Hematopoietic multipotent progenitor cell (in vitro differentiated cells): ENCODE results near the gene ARMC2. TPM values are rescaled to one million over a fixed set of nuclear protein-coding genes. Genes with fewer than 3 reads are reported as not detected.
A peak's percentile ranks its signal among the peaks of the same experiment; 100 is the strongest.
"Not testable (repeated sequence)": the region's sequence is repeated elsewhere in the genome, so short reads cannot be mapped to it uniquely, and the experiment has no call there.

Source experiments
- DNase-seq, 3 donors: peaks; one replicate each; pipeline ENCODE4 v3.0.0-alpha.2; 2011 to 2015; ENCODE audit warnings: low read depth in 2 of 3, low spot score in 2 of 3
- total RNA-seq: library from RNA; depleted of rRNA; stranded (reverse); fragments of >200 nt; gene quantifications from one replicate; pipeline ENCODE4 v1.2.3, GENCODE V29; 2012

The ARMC2 gene, protein sequence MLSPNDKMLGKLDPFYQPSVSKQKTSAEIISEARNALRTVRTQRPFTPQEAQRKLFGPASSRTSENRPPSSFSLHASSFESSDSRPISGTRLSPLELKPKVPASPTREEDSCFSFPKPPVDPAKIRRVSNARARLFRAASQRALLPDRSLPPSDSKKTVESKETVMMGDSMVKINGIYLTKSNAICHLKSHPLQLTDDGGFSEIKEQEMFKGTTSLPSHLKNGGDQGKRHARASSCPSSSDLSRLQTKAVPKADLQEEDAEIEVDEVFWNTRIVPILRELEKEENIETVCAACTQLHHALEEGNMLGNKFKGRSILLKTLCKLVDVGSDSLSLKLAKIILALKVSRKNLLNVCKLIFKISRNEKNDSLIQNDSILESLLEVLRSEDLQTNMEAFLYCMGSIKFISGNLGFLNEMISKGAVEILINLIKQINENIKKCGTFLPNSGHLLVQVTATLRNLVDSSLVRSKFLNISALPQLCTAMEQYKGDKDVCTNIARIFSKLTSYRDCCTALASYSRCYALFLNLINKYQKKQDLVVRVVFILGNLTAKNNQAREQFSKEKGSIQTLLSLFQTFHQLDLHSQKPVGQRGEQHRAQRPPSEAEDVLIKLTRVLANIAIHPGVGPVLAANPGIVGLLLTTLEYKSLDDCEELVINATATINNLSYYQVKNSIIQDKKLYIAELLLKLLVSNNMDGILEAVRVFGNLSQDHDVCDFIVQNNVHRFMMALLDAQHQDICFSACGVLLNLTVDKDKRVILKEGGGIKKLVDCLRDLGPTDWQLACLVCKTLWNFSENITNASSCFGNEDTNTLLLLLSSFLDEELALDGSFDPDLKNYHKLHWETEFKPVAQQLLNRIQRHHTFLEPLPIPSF
- total RNA-seq = 2.4 TPM

DNA sequence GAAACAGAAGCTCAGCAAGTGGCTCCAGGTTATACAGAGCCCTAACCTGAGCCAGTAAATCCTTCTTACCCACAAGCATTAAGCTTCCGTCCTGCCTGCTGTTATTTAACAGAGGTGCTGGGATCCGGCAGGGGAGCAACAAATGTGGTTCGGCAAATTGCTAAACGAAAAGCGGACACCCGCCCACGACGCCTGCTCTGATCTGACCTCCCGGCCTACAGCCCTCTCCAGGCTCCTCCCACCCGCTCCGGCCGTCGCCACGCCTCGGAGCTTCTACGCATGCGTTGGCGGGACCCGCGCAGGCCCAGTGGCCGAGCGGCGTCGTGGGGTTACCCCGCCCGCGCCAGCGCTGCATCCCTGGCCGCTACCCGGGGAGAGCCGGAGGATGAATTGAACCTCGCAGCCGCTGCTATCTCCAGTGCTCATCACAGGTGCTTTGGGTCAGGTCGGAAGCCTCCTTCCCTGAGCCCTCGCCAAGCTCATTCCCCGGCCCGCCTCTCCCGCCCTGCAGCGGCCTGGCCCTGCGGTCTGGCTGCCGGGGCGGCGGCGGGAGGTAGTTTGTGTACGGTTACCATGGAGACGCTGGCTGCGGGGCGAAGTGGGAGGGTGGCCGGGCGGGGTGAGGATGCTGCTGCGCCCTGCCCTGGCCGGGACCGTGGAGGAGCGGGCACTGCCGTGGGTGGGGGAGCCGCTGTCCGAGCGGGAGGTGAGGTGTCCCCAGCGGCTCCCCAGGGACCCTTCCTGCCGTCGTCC lies at the start of gene ARMC2:
Gene ARMC2, plus strand, starts transcription at position 307 of the 753 bp plus-strand sequence. CDS start 5,846 bp downstream, outside the sequence.
- peak; percentile 75 to 87 (median 85) for DNase-seq

DNA sequence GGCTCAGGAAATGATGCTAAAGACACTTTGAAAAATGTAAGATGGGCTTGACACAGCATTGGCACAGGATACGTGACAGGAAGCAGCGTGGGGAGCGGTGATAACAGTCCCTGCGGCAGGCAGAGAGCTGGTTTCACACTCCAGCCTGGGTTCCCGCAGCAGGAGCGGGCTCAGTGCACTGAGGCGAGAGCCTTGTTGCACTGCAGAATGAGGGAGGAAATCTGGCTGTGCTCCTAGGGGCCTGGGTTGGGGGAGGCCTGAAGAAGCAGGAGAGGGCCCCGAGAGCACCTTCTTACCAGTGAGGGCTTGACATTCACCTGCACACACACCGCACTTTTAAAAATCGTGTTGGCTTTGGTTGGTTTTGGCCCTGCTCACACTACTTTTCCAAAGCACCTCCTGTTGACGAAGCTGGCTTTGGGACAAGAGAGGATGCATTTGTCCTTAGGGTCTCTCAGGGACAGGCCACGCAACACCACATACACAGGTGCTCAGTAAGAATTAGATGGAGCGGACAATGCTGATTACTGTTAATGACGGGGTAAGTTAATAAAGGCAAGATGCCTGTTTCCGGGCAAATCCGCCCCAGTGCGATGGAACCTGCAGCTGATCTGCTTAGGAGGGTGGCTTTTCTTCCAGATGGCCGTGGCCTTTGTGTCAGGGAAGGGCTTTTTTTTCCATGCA lies 49.4 kb upstream of the ARMC2 start:
- DNase-seq = peak in 2 of 3 donors; percentile 90 to 92

DNA sequence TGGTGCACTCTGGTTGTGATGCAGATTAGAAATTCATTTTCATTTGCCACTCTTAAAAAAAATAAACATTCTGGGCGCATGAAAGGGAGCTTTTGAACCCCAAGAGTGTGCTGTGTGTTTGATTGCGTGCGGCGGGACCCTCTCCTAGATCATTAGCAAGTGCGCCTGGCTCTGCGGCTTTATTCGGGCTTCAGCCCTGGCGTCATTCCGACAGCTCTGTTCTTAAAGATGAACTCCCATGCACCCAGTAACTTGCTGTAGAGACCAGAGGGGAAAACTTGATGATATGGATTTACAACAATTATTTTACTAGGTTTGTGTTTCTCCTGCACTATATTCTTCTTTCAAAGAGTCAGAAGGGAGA lies 48.9 kb upstream of the ARMC2 start:
- no peak for DNase-seq

DNA sequence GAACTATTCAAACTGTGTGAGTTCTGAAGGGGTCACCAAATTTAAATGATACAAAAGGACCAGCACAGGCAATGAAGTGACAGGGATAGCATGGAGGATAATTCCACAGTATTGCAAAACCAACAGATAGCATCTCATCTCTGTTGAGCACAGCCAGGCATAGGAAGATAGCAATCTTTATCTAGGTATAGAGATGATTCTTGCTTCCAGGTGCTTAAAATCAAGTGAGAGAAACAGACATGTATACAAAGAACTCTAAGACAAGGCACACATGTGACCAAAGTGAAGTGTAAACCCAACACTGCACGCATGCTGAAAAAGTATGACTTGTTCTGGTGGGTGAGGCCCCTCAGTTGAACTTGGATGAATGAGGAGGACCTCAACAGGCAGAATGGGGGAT lies 48.4 kb upstream of the ARMC2 start:
- no peak for DNase-seq

DNA sequence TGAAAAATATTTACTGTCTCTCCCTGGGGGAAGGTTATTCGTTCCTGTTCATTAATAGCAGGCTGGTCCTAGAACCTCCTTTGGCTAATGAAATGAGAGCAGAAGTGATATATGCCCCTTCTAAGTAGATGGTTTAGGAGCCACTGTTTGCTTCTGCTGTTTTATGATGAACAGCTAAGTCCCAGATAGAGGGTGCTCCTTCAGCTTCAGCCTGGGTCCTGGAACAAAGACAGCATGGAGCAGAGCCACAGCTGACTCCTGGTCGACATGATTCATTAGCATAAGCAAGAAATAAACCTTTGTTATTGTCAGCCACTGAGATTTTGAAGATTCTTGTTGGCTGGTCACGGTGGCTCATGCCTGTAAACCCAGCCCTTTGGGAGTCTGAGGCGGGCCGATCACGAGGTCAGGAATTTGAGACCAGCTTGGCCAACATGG lies 47.8 kb upstream of the ARMC2 start:
- DNase-seq = no peak

DNA sequence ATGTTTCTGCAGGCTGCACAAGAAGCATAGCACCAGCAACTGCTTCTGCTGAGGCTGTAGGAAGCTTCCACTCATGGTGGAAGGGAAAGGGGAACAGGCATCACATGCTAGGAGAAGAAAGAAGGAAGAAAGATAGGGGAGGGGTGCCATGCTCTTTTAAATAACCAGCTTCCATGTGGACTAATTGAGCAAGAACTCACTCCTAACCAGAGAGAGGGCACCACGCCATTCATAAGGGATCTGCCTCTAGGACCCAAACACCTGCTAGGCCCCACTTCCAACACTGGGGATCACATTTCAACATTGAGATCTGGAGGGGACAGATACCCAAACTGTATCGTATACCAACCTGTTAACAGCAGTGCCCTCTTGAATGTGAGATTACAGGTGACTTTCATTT lies 46.9 kb upstream of the ARMC2 start:
- DNase-seq = no peak

DNA sequence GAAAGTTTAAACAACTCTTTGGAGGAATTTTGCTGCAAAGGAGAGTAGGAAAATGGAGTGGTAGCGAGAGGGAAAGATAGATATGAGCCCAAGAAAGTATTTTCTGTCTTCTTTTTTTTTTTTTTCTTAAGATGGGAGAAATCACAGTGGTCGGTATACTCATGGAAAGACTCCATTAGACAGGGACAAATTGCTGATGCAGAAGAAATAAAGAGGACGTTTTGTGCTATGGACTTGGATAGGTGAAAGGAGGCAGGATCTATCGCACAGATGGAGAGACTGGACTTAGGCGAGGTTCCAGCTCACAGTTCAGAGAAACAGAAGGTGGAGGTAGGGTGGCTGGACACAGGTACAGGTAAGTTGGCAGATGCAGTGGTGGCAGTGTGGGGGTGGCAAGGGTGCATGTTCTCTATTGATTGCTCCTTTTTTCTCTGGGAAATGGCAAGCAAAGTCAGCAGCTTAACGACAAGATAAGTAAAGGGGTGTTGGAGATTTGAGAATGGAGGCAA lies 44.2 kb upstream of the ARMC2 start:
- DNase-seq = no peak

DNA sequence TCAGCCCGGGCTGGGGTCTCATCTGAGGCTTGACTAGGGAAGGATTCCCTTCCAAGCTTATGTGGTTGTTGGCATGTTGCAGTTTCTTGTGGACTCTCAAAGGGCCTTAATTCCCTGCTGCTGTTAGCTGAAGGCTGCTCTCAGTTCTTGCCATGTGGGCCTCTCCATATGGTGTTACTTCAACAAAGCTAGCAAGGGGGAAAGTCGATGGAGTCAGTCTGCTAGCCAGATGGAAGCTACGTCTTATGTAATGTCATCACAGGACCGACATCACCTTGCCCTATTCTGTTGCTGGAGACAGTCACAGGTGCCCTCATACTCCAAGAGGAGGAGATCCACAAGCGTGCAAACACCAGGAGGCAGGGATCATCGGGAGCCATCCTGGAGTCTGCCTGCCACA lies 43.3 kb upstream of the ARMC2 start:
- no peak for DNase-seq

DNA sequence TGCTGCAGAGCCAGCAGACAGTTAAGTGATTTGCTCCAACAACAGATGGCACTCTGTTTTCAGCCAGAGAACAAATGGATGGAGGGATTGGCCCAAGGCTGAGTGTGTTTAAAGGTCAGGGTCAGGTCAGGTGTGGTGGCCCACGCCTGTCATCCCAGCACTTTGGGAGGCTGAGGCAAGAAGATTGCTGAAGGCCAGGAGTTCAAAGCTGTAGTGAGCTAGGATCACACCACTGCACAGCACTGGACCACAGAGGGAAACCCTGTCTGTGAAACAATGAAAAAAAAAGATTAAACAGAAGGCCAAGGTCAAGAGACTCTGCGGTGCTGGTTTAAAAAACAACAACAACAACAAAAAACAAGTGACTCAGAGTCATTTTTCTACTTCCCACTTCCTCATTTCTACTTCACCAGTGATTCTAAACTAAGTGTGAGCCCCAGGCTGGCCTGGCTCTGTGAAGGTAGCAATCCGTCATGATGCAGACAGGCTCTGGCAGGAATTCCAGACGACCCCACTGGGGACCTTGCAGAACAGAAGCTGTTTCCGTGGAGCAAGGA lies 42.5 kb upstream of the ARMC2 start:
- DNase-seq = peak in 1 of 3 donors; percentile 41

DNA sequence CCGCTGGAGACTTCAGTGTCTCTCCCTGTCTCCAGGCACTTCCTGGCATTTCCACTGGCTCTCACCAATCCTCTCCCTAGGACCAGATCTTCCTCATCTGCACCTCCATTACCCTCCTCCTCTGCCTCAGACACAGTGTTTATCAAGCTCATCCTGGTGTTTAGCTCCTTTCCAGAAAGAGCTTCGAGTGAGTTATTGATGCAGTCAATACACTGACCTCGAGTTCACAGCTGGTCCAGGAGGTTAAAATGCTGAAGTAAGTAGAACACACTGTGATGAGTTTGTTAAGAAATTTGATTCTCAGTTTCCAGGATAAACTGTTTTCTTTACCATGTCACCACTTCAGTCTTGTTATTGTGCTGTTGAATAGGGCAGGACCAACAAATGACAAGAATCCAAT lies 42.1 kb upstream of the ARMC2 start:
- no peak for DNase-seq

DNA sequence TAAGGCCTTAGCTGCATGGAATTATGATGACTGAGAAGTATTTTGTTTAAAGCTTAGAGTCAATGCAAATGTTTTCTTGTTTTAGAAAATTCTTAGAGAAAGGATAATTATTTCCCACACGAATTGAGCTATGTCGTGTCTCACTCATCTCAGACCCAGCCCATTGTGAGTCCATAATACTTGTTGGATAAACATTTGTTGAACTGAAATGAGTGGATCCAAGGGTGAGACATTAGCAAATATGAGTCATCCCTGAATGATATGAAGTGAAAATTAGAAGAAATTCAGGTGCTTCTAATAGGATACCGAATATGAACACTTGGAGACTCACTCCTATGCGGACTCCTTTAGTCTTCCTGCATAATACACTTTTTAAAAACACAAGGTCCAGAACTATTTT lies 41.6 kb upstream of the ARMC2 start:
- no peak for DNase-seq

DNA sequence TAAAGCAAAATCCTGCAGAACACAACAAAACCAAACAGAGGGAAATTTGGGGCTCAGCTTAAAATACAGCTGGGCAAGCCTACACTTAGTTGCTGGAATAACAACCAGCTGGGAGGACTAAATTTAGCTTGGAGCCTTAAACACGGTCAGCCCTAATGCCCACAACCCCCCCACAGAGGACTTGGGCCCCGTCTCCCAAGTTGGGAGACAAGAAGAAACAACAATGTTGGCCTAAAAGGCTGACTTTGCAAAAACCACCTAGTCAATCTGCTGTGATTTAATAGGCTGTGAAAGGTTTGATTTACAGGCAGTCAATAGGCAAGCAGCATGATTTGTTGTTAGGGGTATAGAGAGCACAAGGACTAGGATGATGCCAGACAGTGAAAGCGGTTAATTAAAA lies 40.3 kb upstream of the ARMC2 start:
- DNase-seq = no peak

DNA sequence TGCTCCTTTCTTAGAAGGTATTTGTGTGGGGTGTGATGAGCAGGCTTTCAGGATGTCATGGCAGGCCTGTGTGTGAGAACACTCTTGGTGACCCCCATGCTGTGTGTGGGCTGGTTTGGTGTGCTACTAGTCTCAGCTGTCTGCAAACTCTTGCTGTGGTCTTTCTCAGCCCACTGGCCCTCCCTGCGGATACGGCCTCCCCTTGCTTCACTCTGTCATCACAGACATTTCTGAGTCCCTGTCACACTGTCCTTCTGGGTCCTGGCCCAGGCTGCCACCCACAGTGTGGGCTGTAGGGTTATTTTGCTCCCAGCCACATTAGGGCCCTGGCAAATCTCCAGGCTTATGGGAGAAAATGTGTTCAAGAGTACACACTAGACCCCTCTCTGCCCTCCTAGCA lies 39.0 kb upstream of the ARMC2 start:
- DNase-seq = no peak

DNA sequence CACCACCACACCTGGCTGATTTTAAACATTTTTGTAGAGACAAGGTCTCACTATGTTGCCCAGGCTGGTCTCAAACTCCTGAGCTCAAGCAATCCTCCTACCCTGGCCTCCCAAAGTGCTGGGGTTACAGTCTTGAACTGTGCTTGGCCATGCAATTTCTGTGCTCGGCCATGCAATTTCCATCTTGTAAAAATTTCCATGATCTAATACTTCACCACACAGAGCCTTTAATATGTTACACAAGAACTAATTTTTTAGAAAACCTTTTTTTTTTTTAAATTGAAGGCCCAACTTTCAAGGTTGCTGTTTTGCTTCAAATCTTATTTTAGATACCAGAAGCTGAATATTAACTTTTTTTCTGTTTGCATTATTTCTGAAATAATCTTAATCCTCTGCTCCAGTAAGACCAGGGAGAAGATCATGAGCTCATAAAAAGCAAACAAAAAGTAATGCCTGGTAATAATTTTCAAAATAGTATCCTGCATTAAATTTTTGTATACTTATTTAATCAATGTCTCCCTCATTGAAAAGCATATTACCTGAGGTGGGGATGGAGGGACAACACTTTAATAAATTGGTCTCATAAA lies 38.1 kb upstream of the ARMC2 start:
- no peak for DNase-seq

DNA sequence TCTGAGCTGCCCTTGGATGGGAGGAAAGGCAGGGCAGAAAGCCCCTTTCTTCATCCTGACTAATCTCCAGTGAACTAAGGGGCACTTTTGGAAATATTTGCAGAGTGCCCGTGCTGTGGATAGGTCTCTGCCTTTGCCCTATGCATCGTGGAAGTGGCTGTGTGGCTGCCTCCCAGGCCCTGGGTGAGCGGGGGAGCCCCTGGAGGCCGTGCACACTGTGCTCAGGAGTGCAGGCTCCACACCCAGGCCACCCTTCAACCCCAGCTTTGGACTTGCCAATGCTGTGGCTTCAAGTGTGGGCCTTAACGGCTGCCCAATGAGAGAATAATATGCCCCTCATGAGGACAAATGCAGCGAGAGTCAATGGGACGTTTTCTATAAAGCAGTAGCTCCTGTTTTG lies 36.7 kb upstream of the ARMC2 start:
- DNase-seq = no peak

DNA sequence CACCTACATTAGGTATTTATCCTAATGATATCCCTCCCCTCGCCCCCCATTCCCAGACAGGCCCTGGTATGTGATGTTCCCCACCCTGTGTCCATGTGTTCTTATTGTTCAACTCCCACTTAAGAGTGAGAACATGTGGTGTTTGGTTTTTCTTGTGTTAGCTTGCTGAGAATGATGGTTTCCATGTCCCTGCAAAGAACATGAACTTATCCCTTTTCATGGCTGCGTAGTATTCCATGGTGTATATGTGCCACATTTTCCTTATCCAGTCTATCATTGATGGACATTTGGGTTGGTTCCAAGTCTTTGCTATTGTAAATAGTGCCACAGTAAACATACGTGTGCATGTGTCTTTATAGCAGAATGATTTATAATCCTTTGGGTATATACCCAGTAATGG lies 35.0 kb upstream of the ARMC2 start:
- not testable (repeated sequence) for DNase-seq

DNA sequence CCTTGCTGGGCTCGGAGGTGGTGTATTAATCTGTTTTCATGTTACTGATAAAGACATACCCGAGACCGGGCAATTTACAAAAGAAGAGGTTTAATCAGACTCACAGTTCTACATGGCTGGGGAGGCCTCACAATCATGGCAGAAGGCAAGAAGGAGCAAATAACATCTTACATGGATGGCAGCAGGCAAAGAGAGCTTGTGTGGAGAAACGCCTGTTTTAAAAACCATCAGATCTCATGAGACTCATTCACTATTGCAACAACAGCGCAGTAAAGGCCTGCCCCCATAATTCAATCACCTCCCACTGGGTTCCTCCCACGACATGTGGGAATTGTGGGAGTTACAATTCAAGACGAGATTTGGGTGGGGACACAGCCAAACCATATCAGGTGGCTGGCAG lies 30.9 kb upstream of the ARMC2 start:
- not testable (repeated sequence) for DNase-seq

DNA sequence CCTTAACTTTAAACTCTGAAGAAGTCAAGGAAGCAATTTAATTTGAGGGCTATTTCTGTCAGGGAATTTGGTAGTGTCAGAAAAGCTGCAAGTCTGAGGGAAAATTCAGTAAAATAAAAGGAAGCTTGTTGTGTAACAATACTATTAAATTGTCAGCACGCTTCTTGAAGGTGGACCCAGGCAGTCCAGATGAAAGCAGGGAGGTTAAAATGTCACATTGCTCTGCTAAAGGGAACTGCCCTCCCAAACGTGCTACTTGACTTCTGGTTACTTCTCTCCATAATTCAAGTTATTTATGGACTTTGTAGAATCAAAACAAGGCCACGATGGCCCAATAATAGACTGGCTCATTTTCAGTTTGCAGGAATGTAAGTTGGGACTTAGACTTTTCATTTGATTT lies 28.2 kb upstream of the ARMC2 start:
- no peak for DNase-seq

DNA sequence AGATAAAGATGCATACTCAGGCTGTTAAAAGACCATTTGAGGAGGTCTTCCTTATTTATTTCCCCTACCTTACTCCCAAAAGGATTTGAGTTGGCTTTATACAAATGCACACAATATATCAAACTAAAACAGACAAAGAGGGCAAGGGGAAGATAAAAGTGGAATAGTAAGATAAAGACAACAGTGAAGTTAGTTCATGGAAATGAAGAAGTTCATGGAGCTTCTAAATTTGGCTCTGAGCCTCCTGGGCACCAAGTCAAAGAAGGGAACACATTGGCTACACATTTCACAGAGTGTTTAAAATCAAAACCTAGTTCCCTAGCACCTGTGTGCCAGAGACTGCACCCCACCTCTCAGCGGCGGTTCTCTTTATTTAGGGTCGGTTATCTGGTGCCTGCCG lies 25.8 kb upstream of the ARMC2 start:
- DNase-seq = no peak

DNA sequence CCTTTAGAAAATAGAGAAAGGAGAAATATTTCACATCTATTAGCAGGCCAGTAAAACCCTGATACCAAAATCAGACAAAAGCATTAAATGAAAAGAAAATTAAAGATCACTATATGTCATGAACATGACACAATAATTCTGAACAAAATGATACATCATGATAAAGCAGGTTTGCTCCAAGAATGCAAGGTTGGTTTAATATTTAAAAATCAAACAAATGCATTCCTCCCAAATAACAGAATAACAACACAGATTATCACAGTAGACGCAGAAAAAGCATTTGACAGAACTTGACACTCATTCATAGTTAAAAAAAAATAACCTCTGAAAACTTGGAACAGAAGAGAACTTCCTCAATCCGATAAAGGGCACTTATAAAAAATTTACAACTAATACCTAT lies 22.9 kb upstream of the ARMC2 start:
- DNase-seq = no peak
